Natural killer cell (primary cell): Measurements from ENCODE around the gene TWIST2. TPM values are rescaled to one million over a fixed set of nuclear protein-coding genes. Genes with fewer than 3 reads are reported as not detected.

Source experiments
- ATAC-seq, 3 donors: fragments of 150-1000 bp in 2 of 3; fragments of 200-7000 bp in 1 of 3; cut with Tn5 transposase; 1 replicate in 1 of 3; 2 replicates in 2 of 3; pipeline ENCODE4 v1.10.0; 2021; ENCODE audit warnings: mild to moderate bottlenecking in 2 of 3, moderate library complexity in 2 of 3
- DNase-seq, 2 donors: peaks; one replicate each; pipeline versions ENCODE4 v3.0.0 to v3.0.0-alpha.2; 2013 to 2021; ENCODE audit warnings: mixed read lengths in 1 of 2
- H3K27ac ChIP-seq: one replicate; pipeline ENCODE4 v1.5.1; 2013; ENCODE audit warnings: mild to moderate bottlenecking, low read length
- H3K27me3 ChIP-seq: one replicate; pipeline ENCODE4 v1.6.1; 2013; ENCODE audit warnings: low read length; ENCODE audit not compliant: control insufficient read depth, insufficient read depth
- H3K36me3 ChIP-seq: one replicate; pipeline ENCODE4 v1.6.1; 2013; ENCODE audit warnings: low read length; ENCODE audit not compliant: control insufficient read depth, insufficient read depth
- H3K4me1 ChIP-seq: one replicate; pipeline ENCODE4 v1.6.1; 2013; ENCODE audit warnings: low read length; ENCODE audit not compliant: control insufficient read depth, insufficient read depth
- H3K4me3 ChIP-seq: one replicate; pipeline ENCODE4 v1.5.1; 2013; ENCODE audit warnings: low read length
- H3K9me3 ChIP-seq: one replicate; pipeline ENCODE4 v1.6.1; 2013; ENCODE audit warnings: low read length; ENCODE audit not compliant: control insufficient read depth, insufficient read depth
- H3K27ac Mint-ChIP-seq, 2 donors: one replicate each; pipeline ENCODE4 v1.8.0; 2022; ENCODE audit warnings: mild to moderate bottlenecking in 2 of 2, mixed read lengths in 2 of 2, moderate library complexity in 1 of 2
- H3K27me3 Mint-ChIP-seq, 2 donors: one replicate each; pipeline ENCODE4 v1.8.0; 2022; ENCODE audit warnings: low read depth in 2 of 2, mixed read lengths in 2 of 2
- H3K36me3 Mint-ChIP-seq: one replicate; pipeline ENCODE4 v1.8.0; 2022; ENCODE audit warnings: mixed read lengths
- H3K4me1 Mint-ChIP-seq, 2 donors: one replicate each; pipeline ENCODE4 v1.8.0; 2022; ENCODE audit warnings: mixed read lengths in 2 of 2
- H3K4me3 Mint-ChIP-seq: one replicate; pipeline ENCODE4 v1.8.0; 2022; ENCODE audit warnings: mild to moderate bottlenecking, moderate library complexity, mixed read lengths
- H3K9me3 Mint-ChIP-seq, 2 donors: one replicate each; pipeline ENCODE4 v1.8.0; 2022; ENCODE audit warnings: mixed read lengths in 2 of 2
- CTCF ChIP-seq: fragments of 200-600 bp; IDR thresholded peaks from one replicate; pipeline ENCODE4 v1.8.0; 2022; ENCODE audit warnings: antibody characterized with exemption
- WGBS: methylation state at CpG from one replicate; pipeline ENCODE4 v1.1.7; 2013; ENCODE audit warnings: missing lambda C conversion rate; ENCODE audit not compliant: insufficient coverage; 5-methylcytosine and 5-hydroxymethylcytosine counted together
- intact Hi-C: fragments of 100-400 bp; cut with micrococcal nuclease; formaldehyde crosslinking; loops from one replicate; pipeline ENCODE4 v1.14.2; 2022
- total RNA-seq, 4 donors: library from RNA; stranded (reverse); fragments of 120-200 nt in 1 of 4; gene quantifications; one replicate each; pipeline versions ENCODE4 v1.2.3 to v1.2.4, GENCODE V29; 2013 to 2022

Gene TWIST2
- total RNA-seq, 3 donors from 2014 or later (not counting 1 experiment from before 2014, with no cell fraction given): not detected

GRCh38 chr2:238928520-238929241 lies 80.8 kb downstream of the TWIST2 start:
- Histone ChIP-seq H3K4me1 (no peaks in the 10 kb centered on the region), H3K27me3 (peaks cover 3% of the 10 kb centered on the region), H3K9me3 (no peaks in the 10 kb centered on the region), H3K27ac (no peak overlapping the region), H3K36me3 (no peaks in the 10 kb centered on the region), H3K4me3 (no peak overlapping the region)
- Mint-ChIP-seq H3K27ac (no peak overlapping the region), H3K4me3 (no peak overlapping the region), H3K4me1 (no peaks in the 10 kb centered on the region), H3K27me3 (peaks cover 27 to 30% of the 10 kb centered on the region in 2 donors), H3K36me3 (no peaks in the 10 kb centered on the region), H3K9me3 (no peaks in the 10 kb centered on the region)
- no peak for TF ChIP-seq CTCF
- intact Hi-C loops: no loop called here
- 84% methylated on average over 18 of the region's 18 CpGs for WGBS
- no peak for DNase-seq
- no peak for ATAC-seq

- no peaks in the 10 kb centered on the region for H3K4me1 Mint-ChIP-seq
- H3K27ac Mint-ChIP-seq: no peak overlapping the region
- H3K9me3 Mint-ChIP-seq: no peaks in the 10 kb centered on the region
- Histone ChIP-seq H3K4me1 (no peaks in the 10 kb centered on the region), H3K9me3 (no peaks in the 10 kb centered on the region), H3K27ac (no peak overlapping the region), H3K4me3 (no peak overlapping the region), H3K36me3 (no peaks in the 10 kb centered on the region), H3K27me3 (peaks cover 3% of the 10 kb centered on the region)
- peaks cover 27 to 34% of the 10 kb centered on the region in 2 donors for H3K27me3 Mint-ChIP-seq
- intact Hi-C loops: no loop called here
- WGBS: 69% methylated on average over 11 of the region's 12 CpGs
- H3K4me3 Mint-ChIP-seq: no peak overlapping the region
- no peaks in the 10 kb centered on the region for H3K36me3 Mint-ChIP-seq
- no peak for DNase-seq
- no peak for ATAC-seq
- no peak for TF ChIP-seq CTCF
Measured at GRCh38 chr2:238929242-238930081, 81.6 kb downstream of the TWIST2 start.

GRCh38 chr2:238930216-238930615 lies 82.3 kb downstream of the TWIST2 start:
- Mint-ChIP-seq H3K4me1 (no peaks in the 10 kb centered on the region), H3K9me3 (no peaks in the 10 kb centered on the region), H3K4me3 (no peak overlapping the region), H3K36me3 (no peaks in the 10 kb centered on the region), H3K27me3 (peaks cover 27 to 34% of the 10 kb centered on the region in 2 donors), H3K27ac (no peak overlapping the region)
- no peak for ATAC-seq
- intact Hi-C loops: no loop called here
- peak in 1 of 2 donors; percentile 8 for DNase-seq
- 75% methylated on average over 6 of the region's 6 CpGs for WGBS
- TF ChIP-seq CTCF: no peak
- Histone ChIP-seq H3K27ac (no peak overlapping the region), H3K4me3 (no peak overlapping the region), H3K27me3 (peaks cover 3% of the 10 kb centered on the region), H3K4me1 (no peaks in the 10 kb centered on the region), H3K9me3 (no peaks in the 10 kb centered on the region), H3K36me3 (no peaks in the 10 kb centered on the region)
